Measurements from ENCODE around the gene DDX1. TPM values are rescaled to one million over a fixed set of nuclear protein-coding genes. Genes with fewer than 3 reads are reported as not detected.

The DDX1 gene
- total RNA-seq, 1 donor from 2014 or later, result 112 TPM

GRCh38 chr2:15561574-15562344, 29.9 kb upstream of the DDX1 start:
- no peak for DNase-seq (ENCODE audit: low spot score)
- intact Hi-C loops (cut with DNase I), result loop anchor here (1.0 kb wide), 1 partner anchor 30 kb away; the partner anchor contains the start of gene DDX1

GRCh38 chr2:15562354-15563031, 29.2 kb upstream of the DDX1 start:
- intact Hi-C loops (cut with DNase I), result no loop called here
- DNase-seq (ENCODE audit: low spot score), result no peak

- intact Hi-C loops (cut with DNase I), result no loop called here
- no peak for DNase-seq (ENCODE audit: low spot score)
Observed at GRCh38 chr2:15563227-15564100, 28.2 kb upstream of the DDX1 start.

GRCh38 chr2:15565392-15565791, 26.3 kb upstream of the DDX1 start:
- DNase-seq (ENCODE audit: low spot score), result no peak
- intact Hi-C loops (cut with DNase I), result no loop called here

- intact Hi-C loops (cut with DNase I), result no loop called here
- DNase-seq (ENCODE audit: low spot score), result no peak
Observed at GRCh38 chr2:15565994-15566671, 25.5 kb upstream of the DDX1 start.

GRCh38 chr2:15566912-15567311, 24.8 kb upstream of the DDX1 start:
- DNase-seq (ENCODE audit: low spot score), result no peak
- intact Hi-C loops (cut with DNase I), result no loop called here

GRCh38 chr2:15568874-15569273, 22.8 kb upstream of the DDX1 start:
- no peak for DNase-seq (ENCODE audit: low spot score)
- intact Hi-C loops (cut with DNase I), result no loop called here

- no peak for DNase-seq (ENCODE audit: low spot score)
- intact Hi-C loops (cut with DNase I), result no loop called here
Observed at GRCh38 chr2:15570104-15570503, 21.6 kb upstream of the DDX1 start.

- DNase-seq (ENCODE audit: low spot score), result no peak
- intact Hi-C loops (cut with DNase I), result no loop called here
Observed at GRCh38 chr2:15571729-15572128, 19.9 kb upstream of the DDX1 start.

GRCh38 chr2:15577071-15577735, 14.5 kb upstream of the DDX1 start:
- intact Hi-C loops (cut with DNase I), result no loop called here

GRCh38 chr2:15579641-15580040, 12.0 kb upstream of the DDX1 start:
- DNase-seq (ENCODE audit: low spot score), result no peak
- intact Hi-C loops (cut with DNase I), result no loop called here

More at GRCh38 chr2:15577071-15577735, 14.5 kb upstream of the DDX1 start:
- DNase-seq (ENCODE audit: low spot score), result peak; percentile 88

- intact Hi-C loops (cut with DNase I), result no loop called here
- DNase-seq (ENCODE audit: low spot score), result no peak
Observed at GRCh38 chr2:15580451-15580850, 11.2 kb upstream of the DDX1 start.

GRCh38 chr2:15582710-15583357, 8.8 kb upstream of the DDX1 start:
- DNase-seq (ENCODE audit: low spot score), result no peak
- intact Hi-C loops (cut with DNase I), result no loop called here

GRCh38 chr2:15583826-15584225, 7.8 kb upstream of the DDX1 start:
- intact Hi-C loops (cut with DNase I), result no loop called here
- no peak for DNase-seq (ENCODE audit: low spot score)

- no peak for DNase-seq (ENCODE audit: low spot score)
- intact Hi-C loops (cut with DNase I), result no loop called here
Observed at GRCh38 chr2:15584316-15584715, 7.4 kb upstream of the DDX1 start.

GRCh38 chr2:15584767-15585469, 6.8 kb upstream of the DDX1 start:
- intact Hi-C loops (cut with DNase I), result no loop called here
- DNase-seq (ENCODE audit: low spot score), result no peak

- intact Hi-C loops (cut with DNase I), result no loop called here
- DNase-seq (ENCODE audit: low spot score), result no peak
Observed at GRCh38 chr2:15588329-15588919, 3.2 kb upstream of the DDX1 start.

- intact Hi-C loops (cut with DNase I), result loop anchor here (1.0 kb wide), 1 partner anchor 30 kb away; the partner anchor contains the start of gene NBAS
- no peak for DNase-seq (ENCODE audit: low spot score)
Observed at GRCh38 chr2:15591373-15591691, 336 bp upstream of the DDX1 start.

Data from cardiac septum (tissue), 1 donor.